C4-2B (cell line): ENCODE results near the gene DHRS11.

ENCODE experiments used
- H3K27ac ChIP-seq: fragments of 450-650 bp; 2 replicates; pipeline ENCODE4 v1.5.1; 2017
- CTCF ChIP-seq: fragments of 450-650 bp; conservative IDR thresholded peaks from 2 replicates; pipeline ENCODE4 v1.5.1; 2017; ENCODE audit warnings: mild to moderate bottlenecking
- ZFX ChIP-seq: fragments of 450-650 bp; IDR thresholded peaks from 2 replicates; pipeline ENCODE4 v1.6.1; 2017

The DHRS11 gene

GRCh38 chr17:36591434-36592315, at the start of gene DHRS11:
Gene DHRS11 (plus strand): TSS chr17:36591879. CDS start chr17:36592010, 131 bp downstream.
- TF ChIP-seq ZFX (peak; percentile 79), CTCF (no peak)
- H3K27ac ChIP-seq = peak within 1 kb of the TSS; percentile 87

- no peak overlapping the region; the same call in 1 of the 2 replicates for H3K27ac ChIP-seq
- TF ChIP-seq CTCF (no peak), ZFX (no peak)
Measured at GRCh38 chr17:36542755-36543154, 48.9 kb upstream of the DHRS11 start.

GRCh38 chr17:36544044-36544306, 47.7 kb upstream of the DHRS11 start:
- no peak for TF ChIP-seq CTCF
- peak overlapping the region; percentile 98 for H3K27ac ChIP-seq

- peak; percentile 53 for TF ChIP-seq ZFX
- TF ChIP-seq CTCF = no peak; the same call in 1 of the 2 replicates
- peak within 1 kb of the TSS; percentile 98 for H3K27ac ChIP-seq
Measured at GRCh38 chr17:36544307-36545076, 47.2 kb upstream of the DHRS11 start, which contains the start of gene GGNBP2. Gene GGNBP2 (plus strand): TSS chr17:36544919. CDS start chr17:36545725, 806 bp downstream.

- no peak for TF ChIP-seq ZFX
- TF ChIP-seq CTCF = no peak
- peak overlapping the region; percentile 98 for H3K27ac ChIP-seq
Measured at GRCh38 chr17:36545077-36545464, 46.6 kb upstream of the DHRS11 start.

- H3K27ac ChIP-seq = peak overlapping the region; percentile 98
- no peak; the same call in 1 of the 2 replicates for TF ChIP-seq CTCF
- peak; percentile 96 for TF ChIP-seq ZFX
Measured at GRCh38 chr17:36545465-36546417, 45.9 kb upstream of the DHRS11 start.
